Gastroesophageal sphincter (tissue), 3 donors: Measurements from ENCODE around the gene ROR2.

ENCODE experiments used
- POLR2A ChIP-seq, 2 donors: fragments of 450-650 bp; IDR thresholded peaks; one replicate each; pipeline ENCODE4 v1.6.1; 2017; ENCODE audit warnings: antibody characterized with exemption in 2 of 2, mild to moderate bottlenecking in 2 of 2, moderate library complexity in 1 of 2
- TF ChIP-seq, protein P1 (sequence below), 4 experiments: fragments of 200-600 bp in 2 of 4; fragments of 450-650 bp in 2 of 4; sonication (generic) in 1 of 4; IDR thresholded peaks; one replicate each; pipeline ENCODE4 v1.5.1; 2017 to 2019; ENCODE audit warnings: antibody characterized with exemption in 4 of 4, mild to moderate bottlenecking in 2 of 4, moderate library complexity in 2 of 4

DNA sequence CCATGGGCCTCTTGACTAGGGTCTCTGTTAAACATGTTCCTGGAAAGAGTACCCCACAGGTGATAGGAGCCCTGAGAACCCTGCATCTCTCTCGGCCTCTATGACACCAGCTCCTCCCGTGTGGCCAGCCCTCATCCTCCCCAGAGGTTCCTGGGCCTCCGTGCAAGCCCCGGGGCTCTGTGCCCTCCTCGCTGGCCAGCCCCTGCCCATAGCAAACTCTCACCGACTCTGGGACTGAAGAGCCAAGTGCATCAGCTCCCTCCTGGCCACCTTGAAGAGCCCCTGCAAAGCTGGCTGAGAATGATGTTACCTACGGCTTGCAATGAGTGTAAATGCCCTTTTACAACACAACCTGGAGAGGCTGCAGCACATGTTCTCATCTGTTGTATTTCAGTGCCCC is 224.4 kb downstream of the ROR2 start:
- TF ChIP-seq POLR2A (IDR thresholded peaks at IDR 0.05), result no peak
- TF ChIP-seq, protein P1, sequence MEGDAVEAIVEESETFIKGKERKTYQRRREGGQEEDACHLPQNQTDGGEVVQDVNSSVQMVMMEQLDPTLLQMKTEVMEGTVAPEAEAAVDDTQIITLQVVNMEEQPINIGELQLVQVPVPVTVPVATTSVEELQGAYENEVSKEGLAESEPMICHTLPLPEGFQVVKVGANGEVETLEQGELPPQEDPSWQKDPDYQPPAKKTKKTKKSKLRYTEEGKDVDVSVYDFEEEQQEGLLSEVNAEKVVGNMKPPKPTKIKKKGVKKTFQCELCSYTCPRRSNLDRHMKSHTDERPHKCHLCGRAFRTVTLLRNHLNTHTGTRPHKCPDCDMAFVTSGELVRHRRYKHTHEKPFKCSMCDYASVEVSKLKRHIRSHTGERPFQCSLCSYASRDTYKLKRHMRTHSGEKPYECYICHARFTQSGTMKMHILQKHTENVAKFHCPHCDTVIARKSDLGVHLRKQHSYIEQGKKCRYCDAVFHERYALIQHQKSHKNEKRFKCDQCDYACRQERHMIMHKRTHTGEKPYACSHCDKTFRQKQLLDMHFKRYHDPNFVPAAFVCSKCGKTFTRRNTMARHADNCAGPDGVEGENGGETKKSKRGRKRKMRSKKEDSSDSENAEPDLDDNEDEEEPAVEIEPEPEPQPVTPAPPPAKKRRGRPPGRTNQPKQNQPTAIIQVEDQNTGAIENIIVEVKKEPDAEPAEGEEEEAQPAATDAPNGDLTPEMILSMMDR (IDR thresholded peaks at IDR 0.05), result no peak
